ENCODE results near the gene AMELX. TPM values are rescaled to one million over a fixed set of nuclear protein-coding genes. Genes with fewer than 3 reads are reported as not detected.

Gene AMELX
- polyA plus RNA-seq, 1 donor (not counting 4 experiments of a cell fraction or from before 2014, with no cell fraction given): not detected

DNA sequence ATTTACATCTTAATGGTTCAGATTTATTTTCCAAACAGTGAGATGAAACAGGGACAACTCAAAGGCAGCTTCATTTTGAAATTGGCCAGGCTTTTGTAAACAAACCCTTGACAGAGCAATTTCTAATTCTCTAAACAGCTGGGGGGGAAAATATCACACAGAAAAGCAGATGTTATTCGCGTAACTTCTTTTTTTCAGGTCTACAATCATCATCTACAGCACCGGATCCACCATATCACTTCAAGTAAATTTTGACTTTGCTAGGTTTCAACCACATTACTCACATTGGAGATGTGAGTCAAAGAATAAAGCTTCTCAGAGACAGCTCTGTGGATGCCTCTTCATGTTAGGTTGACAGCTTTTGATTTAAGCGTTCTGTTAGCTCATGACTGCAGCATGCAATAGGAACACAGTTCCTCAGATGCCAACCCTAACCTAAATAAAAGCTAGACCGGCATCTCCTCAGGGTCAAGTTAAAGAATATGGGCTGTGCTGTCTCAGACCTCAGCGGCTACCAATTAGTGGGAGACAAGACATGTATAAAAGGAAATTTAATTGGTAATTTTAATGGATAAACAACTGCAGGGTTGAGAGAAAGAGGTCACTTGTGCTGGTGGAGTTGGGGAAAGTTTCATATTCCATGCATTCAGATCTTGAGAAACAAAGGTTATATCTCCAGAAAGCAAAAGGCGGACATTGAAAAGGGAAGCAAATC, 26.8 kb downstream of the AMELX start:
- dilution Hi-C loops (cut with MboI; ENCODE audit: extremely low pct_ligation_motif_present, low sequenced_read_pairs): no loop called here

DNA sequence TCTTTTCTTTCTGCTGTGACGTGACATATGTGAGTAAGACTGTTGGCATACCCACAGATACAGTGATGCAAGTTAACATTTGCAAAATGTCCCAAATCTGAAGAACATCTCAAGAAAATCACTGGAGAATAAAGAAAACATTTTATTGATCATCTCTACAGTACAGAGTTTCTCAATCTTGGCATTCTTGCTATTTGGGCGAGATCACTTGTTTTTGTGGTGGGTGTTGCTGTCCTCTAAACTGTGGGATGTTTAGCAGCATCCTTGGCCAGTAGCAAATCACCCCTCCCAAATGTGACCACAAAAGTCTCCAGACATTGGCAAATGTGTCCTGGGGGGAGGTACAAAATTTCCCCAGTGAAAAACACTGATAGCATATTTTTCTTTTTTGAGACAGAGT, 28.8 kb downstream of the AMELX start:
- Histone ChIP-seq H3K79me2 (ENCODE audit: control insufficient read depth, insufficient read depth, low read length) (no peaks in the 10 kb centered on the region), H4K20me1 (ENCODE audit: control insufficient read depth, extremely low read depth, insufficient read depth, low read length) (no peaks in the 10 kb centered on the region), H3K27me3 (ENCODE audit: control insufficient read depth, extremely low read depth, insufficient read depth, low read length) (no peaks in the 10 kb centered on the region), H3K36me3 (ENCODE audit: control insufficient read depth in 2 of 2, extremely low read depth in 1 of 2, insufficient read depth in 2 of 2, low read length in 2 of 2) (no peaks in the 10 kb centered on the region), H3K27ac (ENCODE audit: control insufficient read depth, insufficient read depth, low read length) (no peak overlapping the region), H2AFZ (ENCODE audit: control insufficient read depth, low read length) (no peak overlapping the region), H3K9me1 (ENCODE audit: control insufficient read depth, extremely low read depth, insufficient read depth, low read length) (no peaks in the 10 kb centered on the region), H3K4me2 (ENCODE audit: control insufficient read depth, extremely low read depth, insufficient read depth, low read depth, low read length) (no peak overlapping the region), H3K9me3 (ENCODE audit: control insufficient read depth, low read depth, low read length) (no peaks in the 10 kb centered on the region), H3K9ac (ENCODE audit: control insufficient read depth, extremely low read depth, insufficient read depth, low read length) (no peak overlapping the region), H3K4me1 (ENCODE audit: control insufficient read depth, extremely low read depth, insufficient read depth, low read length) (no peaks in the 10 kb centered on the region), H3K4me3 (ENCODE audit: control insufficient read depth in 2 of 3, extremely low read depth in 1 of 3, insufficient read depth in 2 of 3, low read depth in 1 of 3, low read length in 3 of 3) (no peak overlapping the region)
- no peak for FAIRE-seq
- TF ChIP-seq EZH2 (IDR thresholded peaks at IDR 0.05; ENCODE audit: low read length): no peak
- TF ChIP-seq, protein P1, sequence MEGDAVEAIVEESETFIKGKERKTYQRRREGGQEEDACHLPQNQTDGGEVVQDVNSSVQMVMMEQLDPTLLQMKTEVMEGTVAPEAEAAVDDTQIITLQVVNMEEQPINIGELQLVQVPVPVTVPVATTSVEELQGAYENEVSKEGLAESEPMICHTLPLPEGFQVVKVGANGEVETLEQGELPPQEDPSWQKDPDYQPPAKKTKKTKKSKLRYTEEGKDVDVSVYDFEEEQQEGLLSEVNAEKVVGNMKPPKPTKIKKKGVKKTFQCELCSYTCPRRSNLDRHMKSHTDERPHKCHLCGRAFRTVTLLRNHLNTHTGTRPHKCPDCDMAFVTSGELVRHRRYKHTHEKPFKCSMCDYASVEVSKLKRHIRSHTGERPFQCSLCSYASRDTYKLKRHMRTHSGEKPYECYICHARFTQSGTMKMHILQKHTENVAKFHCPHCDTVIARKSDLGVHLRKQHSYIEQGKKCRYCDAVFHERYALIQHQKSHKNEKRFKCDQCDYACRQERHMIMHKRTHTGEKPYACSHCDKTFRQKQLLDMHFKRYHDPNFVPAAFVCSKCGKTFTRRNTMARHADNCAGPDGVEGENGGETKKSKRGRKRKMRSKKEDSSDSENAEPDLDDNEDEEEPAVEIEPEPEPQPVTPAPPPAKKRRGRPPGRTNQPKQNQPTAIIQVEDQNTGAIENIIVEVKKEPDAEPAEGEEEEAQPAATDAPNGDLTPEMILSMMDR (optimal IDR thresholded peaks at IDR 0.05 in 1 of 3, IDR thresholded peaks at IDR 0.05 in 1 of 3, conservative IDR thresholded peaks at IDR 0.05 in 1 of 3; ENCODE audit: extremely low read depth in 1 of 3, insufficient read depth in 2 of 3, low read length in 3 of 3): no peak
- no peak for DNase-seq (ENCODE audit: low read depth, low spot score)
- dilution Hi-C loops (cut with MboI; ENCODE audit: extremely low pct_ligation_motif_present, low sequenced_read_pairs): no loop called here

More for the DNA sequence above, 26.8 kb downstream of the AMELX start:
- H3K4me2 ChIP-seq (ENCODE audit: control insufficient read depth, extremely low read depth, insufficient read depth, low read depth, low read length): no peak overlapping the region
- no peak overlapping the region for H3K27ac ChIP-seq (ENCODE audit: control insufficient read depth, insufficient read depth, low read length)
- no peaks in the 10 kb centered on the region for H3K79me2 ChIP-seq (ENCODE audit: control insufficient read depth, insufficient read depth, low read length)
- DNase-seq (ENCODE audit: low read depth, low spot score) (no peak), FAIRE-seq (no peak)
- no peak overlapping the region for H3K9ac ChIP-seq (ENCODE audit: control insufficient read depth, extremely low read depth, insufficient read depth, low read length)
- no peak overlapping the region for H2AFZ ChIP-seq (ENCODE audit: control insufficient read depth, low read length)
- no peaks in the 10 kb centered on the region for H3K36me3 ChIP-seq (ENCODE audit: control insufficient read depth in 2 of 2, extremely low read depth in 1 of 2, insufficient read depth in 2 of 2, low read length in 2 of 2)
- H3K4me1 ChIP-seq (ENCODE audit: control insufficient read depth, extremely low read depth, insufficient read depth, low read length): no peaks in the 10 kb centered on the region
- H3K4me3 ChIP-seq (ENCODE audit: control insufficient read depth in 2 of 3, extremely low read depth in 1 of 3, insufficient read depth in 2 of 3, low read depth in 1 of 3, low read length in 3 of 3): no peak overlapping the region
- no peaks in the 10 kb centered on the region for H3K27me3 ChIP-seq (ENCODE audit: control insufficient read depth, extremely low read depth, insufficient read depth, low read length)
- no peaks in the 10 kb centered on the region for H3K9me1 ChIP-seq (ENCODE audit: control insufficient read depth, extremely low read depth, insufficient read depth, low read length)
- no peak for TF ChIP-seq EZH2 (IDR thresholded peaks at IDR 0.05; ENCODE audit: low read length)
- TF ChIP-seq, protein P1 (optimal IDR thresholded peaks at IDR 0.05 in 1 of 3, IDR thresholded peaks at IDR 0.05 in 1 of 3, conservative IDR thresholded peaks at IDR 0.05 in 1 of 3; ENCODE audit: extremely low read depth in 1 of 3, insufficient read depth in 2 of 3, low read length in 3 of 3): no peak
- no peaks in the 10 kb centered on the region for H3K9me3 ChIP-seq (ENCODE audit: control insufficient read depth, low read depth, low read length)
- no peaks in the 10 kb centered on the region for H4K20me1 ChIP-seq (ENCODE audit: control insufficient read depth, extremely low read depth, insufficient read depth, low read length)
